ENCODE results near the gene TIGIT.
"Not testable (repeated sequence)": the region's sequence is repeated elsewhere in the genome, so short reads cannot be mapped to it uniquely, and the experiment has no call there.

The TIGIT gene

DNA sequence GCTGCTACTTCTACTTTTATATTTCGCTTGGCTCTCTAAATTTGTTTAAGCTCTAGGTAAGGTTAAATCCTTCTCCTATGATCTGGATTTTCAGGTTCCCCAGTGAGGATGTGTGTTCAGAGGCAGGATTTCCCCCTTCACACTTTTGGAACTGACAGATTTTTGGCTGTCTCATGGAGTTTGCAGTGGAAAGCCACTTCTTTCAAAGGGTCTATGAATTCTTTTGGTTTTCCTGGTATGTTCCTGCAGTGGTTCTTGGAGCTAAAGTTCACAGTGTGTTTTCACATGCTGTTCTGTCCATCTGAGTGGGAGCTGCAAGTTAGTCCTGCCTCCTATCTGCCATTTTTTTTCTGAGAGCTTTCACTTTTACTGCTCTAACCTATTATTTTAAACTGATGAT lies 21.6 kb upstream of the TIGIT start:
- TF ChIP-seq, protein P1, sequence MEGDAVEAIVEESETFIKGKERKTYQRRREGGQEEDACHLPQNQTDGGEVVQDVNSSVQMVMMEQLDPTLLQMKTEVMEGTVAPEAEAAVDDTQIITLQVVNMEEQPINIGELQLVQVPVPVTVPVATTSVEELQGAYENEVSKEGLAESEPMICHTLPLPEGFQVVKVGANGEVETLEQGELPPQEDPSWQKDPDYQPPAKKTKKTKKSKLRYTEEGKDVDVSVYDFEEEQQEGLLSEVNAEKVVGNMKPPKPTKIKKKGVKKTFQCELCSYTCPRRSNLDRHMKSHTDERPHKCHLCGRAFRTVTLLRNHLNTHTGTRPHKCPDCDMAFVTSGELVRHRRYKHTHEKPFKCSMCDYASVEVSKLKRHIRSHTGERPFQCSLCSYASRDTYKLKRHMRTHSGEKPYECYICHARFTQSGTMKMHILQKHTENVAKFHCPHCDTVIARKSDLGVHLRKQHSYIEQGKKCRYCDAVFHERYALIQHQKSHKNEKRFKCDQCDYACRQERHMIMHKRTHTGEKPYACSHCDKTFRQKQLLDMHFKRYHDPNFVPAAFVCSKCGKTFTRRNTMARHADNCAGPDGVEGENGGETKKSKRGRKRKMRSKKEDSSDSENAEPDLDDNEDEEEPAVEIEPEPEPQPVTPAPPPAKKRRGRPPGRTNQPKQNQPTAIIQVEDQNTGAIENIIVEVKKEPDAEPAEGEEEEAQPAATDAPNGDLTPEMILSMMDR (IDR thresholded peaks at IDR 0.05; ENCODE audit: control insufficient read depth, insufficient read depth, low read depth, low read length, missing control alignments), result no peak
- DNase-seq (ENCODE audit: low read depth), result no peak
- no peak overlapping the region for H3K4me3 ChIP-seq (ENCODE audit: control insufficient read depth, low read depth, low read length)

DNA sequence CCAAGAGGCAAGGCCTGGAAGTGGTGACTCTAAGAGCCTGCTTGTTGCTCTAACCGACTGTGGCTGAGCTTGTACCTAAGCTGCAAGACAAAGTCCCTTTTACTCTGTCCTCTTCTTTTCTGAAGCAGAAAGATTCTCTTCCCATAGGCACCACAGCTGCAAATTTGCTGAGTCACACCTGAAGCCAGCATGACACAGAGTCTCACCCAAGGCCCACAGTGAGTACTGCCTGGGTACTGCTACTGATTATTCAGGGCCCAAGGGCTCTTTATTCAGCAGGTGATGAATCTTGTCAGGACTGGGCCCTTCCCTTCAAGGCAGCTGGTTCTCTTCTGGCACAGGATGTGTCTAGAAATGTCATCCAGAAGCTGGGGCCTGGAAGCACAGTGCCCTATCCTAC lies 18.9 kb upstream of the TIGIT start:
- H3K4me3 ChIP-seq (ENCODE audit: control insufficient read depth, low read depth, low read length), result no peak overlapping the region
- TF ChIP-seq, protein P1 (IDR thresholded peaks at IDR 0.05; ENCODE audit: control insufficient read depth, insufficient read depth, low read depth, low read length, missing control alignments), result no peak
- DNase-seq (ENCODE audit: low read depth), result no peak

DNA sequence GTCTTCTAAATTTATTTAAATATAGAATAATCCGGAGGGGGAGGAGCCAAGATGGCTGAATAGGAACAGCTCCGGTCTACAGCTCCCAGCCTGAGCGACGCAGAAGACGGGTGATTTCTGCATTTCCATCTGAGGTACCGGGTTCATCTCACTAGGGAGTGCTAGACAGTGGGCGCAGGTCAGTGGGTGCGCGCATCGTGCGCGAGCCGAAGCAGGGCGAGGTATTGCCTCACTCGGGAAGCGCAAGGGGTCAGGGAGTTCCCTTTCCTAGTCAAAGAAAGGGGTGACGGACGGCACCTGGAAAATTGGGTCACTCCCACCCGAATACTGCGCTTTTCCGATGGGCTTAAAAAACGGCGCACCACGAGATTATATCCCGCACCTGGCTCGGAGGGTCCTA lies 17.0 kb upstream of the TIGIT start:
- not testable (repeated sequence) for DNase-seq (ENCODE audit: low read depth); H3K4me3 ChIP-seq (ENCODE audit: control insufficient read depth, low read depth, low read length)

DNA sequence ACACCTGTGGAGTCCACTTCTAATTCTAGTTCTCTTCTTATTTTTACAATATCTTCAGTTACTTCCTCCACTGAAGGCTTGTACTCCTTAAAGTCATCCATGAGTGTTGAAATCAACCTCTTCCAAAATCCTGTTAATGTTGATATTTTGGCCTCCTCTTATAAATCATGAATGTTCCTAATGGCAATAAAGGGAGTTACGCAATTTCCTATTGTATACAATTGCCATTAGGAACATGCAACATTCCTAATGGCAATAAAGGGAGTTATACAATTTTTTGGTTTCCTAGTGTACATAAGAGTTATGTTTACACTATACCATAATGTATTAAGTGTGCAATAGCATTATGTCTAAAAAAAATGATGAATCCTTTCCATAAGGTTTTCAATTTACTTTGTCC lies 9.2 kb upstream of the TIGIT start:
- no peak for DNase-seq (ENCODE audit: low read depth)
- no peak overlapping the region for H3K4me3 ChIP-seq (ENCODE audit: control insufficient read depth, low read depth, low read length)
- TF ChIP-seq, protein P1 (IDR thresholded peaks at IDR 0.05; ENCODE audit: control insufficient read depth, insufficient read depth, low read depth, low read length, missing control alignments), result no peak

DNA sequence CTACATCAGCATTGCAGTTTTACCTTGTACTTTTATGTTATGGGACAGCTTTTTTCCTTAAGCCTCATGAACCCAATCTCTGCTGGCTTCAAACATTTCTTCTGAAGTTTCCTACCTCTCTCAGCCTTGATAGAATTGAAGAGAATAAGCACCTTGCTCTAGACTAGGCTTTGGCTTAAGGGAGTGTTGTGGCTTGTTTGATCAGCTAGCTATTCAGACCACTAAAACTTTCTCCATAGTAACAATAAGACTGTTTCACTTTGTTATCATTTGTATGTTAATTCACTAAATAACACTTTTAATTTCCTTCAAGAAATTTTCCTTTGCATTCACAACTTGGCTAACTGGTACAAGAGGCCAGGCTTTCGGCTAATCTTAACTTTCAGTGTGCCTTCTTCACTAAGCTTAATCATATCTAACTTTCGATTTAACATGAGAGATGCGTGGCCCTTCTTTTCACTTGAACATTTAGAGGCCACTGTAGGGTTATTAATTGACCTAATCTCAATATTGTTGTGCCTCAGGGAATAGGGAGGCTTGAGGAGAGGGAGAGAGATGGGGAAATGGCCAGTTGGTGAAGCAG lies 8.1 kb upstream of the TIGIT start:
- H3K4me3 ChIP-seq (ENCODE audit: control insufficient read depth, low read depth, low read length), result no peak overlapping the region
- DNase-seq (ENCODE audit: low read depth), result no peak
- TF ChIP-seq, protein P1 (IDR thresholded peaks at IDR 0.05; ENCODE audit: control insufficient read depth, insufficient read depth, low read depth, low read length, missing control alignments), result no peak

DNA sequence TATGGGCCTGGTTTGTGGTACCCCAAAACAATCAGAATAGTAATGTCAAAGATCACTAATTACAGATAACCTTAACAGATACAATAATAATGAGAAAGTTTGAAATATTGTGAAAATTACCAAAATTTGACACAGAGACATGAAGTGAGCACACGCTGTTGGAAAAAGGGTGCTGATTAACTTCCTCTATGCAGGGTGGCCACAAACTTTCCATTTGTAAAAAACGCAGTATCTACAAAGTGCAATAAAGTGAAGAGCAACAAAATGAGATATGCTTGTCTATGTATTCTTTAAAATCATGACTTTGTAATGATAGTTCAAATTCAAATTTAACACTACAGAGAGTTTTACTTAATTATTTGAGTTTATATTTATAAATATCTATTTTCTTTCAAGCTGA lies 7.6 kb upstream of the TIGIT start:
- TF ChIP-seq, protein P1 (IDR thresholded peaks at IDR 0.05; ENCODE audit: control insufficient read depth, insufficient read depth, low read depth, low read length, missing control alignments), result no peak
- DNase-seq (ENCODE audit: low read depth), result no peak

DNA sequence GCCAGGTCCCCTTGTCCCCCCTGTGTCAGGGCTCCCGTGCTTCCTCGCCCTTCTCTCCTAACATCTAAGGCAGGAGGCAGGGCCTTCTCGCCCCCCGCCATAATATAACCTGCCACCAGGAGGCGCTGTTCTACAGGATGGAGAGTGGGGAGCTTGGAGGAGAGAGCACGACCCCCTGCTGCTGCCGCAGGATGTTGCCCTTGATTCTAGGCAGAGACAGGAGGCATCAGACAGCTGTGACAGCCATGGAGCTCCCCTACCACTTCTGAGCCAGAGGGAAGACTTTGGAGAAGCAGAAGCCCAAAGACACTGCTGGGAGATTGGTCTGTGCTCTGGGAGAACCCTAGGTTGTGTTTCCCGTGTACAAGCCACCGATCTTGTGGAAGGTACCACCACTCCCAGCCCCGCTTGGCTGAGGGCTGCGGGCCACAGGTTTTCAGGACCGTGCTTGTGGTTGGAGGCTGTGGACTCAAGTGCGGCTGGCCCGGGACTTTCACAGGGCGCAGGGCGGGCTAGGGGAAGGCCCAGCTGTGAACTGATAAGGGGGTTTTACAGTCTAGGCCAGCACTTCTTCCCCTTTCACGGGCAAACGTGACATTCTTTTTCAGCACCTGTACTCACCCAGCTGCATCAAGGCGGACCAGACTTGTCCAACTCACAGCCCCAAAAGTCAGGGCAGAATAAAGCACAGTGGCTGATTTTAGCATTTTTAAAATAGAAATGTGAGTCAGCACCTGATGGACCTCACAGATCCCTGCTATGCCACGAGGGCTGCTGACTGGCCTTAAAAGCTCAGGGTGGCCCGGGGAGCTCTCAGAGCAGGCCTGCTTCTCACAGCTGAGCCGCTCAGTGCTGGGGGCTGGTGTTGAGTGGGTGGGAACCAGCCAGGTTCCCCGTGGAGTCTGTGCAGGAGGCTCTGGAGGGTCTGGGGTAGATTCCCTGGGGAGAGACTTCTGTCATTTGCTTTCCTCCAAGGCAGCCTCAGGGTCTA lies 2.6 kb upstream of the TIGIT start:
- DNase-seq (ENCODE audit: low read depth), result no peak
- H3K4me3 ChIP-seq (ENCODE audit: control insufficient read depth, low read depth, low read length), result no peak overlapping the region
- TF ChIP-seq, protein P1 (IDR thresholded peaks at IDR 0.05; ENCODE audit: control insufficient read depth, insufficient read depth, low read depth, low read length, missing control alignments), result peak; percentile 70

More for the DNA sequence above, 7.6 kb upstream of the TIGIT start:
- H3K4me3 ChIP-seq (ENCODE audit: control insufficient read depth, low read depth, low read length), result no peak overlapping the region

Data from AG09309 (cell line).